ENCODE results near the gene SRPK3. TPM values are rescaled to one million over a fixed set of nuclear protein-coding genes. Genes with fewer than 3 reads are reported as not detected.

The SRPK3 gene
- total and polyA plus RNA-seq, 11 donors, result 8.8 to 49.7 (median 38.9) TPM

DNA sequence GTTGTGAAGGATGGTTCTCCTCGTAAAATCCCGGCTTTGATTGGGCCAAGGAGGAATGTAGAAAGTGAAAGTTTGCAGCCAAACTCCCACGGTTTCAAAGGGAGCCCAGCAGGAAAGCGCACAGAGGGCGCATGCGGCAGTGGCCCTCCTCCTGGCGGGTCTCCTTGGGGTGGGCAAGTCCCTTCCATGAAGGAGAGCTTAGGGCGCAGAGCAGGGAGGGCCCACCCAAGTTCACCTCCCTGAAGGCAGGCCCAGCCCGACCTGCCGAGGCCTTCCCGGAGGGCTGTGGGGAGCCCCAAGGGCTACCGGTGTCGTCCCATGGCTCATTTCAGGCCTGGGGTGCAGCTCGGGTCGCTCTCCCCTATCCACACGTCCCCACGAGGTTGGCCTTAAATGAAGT lies 47.5 kb downstream of the SRPK3 start:
- DNase-seq, result no peak
- no peak for TF ChIP-seq POLR2A (IDR thresholded peaks at IDR 0.05)
- TF ChIP-seq, protein P1, sequence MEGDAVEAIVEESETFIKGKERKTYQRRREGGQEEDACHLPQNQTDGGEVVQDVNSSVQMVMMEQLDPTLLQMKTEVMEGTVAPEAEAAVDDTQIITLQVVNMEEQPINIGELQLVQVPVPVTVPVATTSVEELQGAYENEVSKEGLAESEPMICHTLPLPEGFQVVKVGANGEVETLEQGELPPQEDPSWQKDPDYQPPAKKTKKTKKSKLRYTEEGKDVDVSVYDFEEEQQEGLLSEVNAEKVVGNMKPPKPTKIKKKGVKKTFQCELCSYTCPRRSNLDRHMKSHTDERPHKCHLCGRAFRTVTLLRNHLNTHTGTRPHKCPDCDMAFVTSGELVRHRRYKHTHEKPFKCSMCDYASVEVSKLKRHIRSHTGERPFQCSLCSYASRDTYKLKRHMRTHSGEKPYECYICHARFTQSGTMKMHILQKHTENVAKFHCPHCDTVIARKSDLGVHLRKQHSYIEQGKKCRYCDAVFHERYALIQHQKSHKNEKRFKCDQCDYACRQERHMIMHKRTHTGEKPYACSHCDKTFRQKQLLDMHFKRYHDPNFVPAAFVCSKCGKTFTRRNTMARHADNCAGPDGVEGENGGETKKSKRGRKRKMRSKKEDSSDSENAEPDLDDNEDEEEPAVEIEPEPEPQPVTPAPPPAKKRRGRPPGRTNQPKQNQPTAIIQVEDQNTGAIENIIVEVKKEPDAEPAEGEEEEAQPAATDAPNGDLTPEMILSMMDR (IDR thresholded peaks at IDR 0.05), result no peak
- no peaks in the 10 kb centered on the region for H3K36me3 ChIP-seq
- WGBS, 4 donors, result 27 to 46% (median 43%) methylated on average over 8 to 17 of the region's 17 CpGs
- ATAC-seq, result no peak
- peaks cover 0 to 23% (median 0%) of the 10 kb centered on the region in 12 donors for H3K4me1 ChIP-seq
- H3K4me3 ChIP-seq, result peak overlapping the region in 8 of 12 donors; percentile 4 to 59 (median 51)
- H3K27ac ChIP-seq, result peak overlapping the region in 3 of 12 donors; percentile 9 to 68 (median 56)
- intact Hi-C loops (cut with DNase I), result loop anchor here in 1 of 10 donors (5.0 kb wide), 2 partner anchors 59 to 74 kb away; partner anchors contain the start of genes AVPR2 and L1CAM
- peaks cover 0 to 78% (median 0%) of the 10 kb centered on the region in 9 donors for H3K27me3 ChIP-seq
- no peaks in the 10 kb centered on the region for H3K9me3 ChIP-seq

DNA sequence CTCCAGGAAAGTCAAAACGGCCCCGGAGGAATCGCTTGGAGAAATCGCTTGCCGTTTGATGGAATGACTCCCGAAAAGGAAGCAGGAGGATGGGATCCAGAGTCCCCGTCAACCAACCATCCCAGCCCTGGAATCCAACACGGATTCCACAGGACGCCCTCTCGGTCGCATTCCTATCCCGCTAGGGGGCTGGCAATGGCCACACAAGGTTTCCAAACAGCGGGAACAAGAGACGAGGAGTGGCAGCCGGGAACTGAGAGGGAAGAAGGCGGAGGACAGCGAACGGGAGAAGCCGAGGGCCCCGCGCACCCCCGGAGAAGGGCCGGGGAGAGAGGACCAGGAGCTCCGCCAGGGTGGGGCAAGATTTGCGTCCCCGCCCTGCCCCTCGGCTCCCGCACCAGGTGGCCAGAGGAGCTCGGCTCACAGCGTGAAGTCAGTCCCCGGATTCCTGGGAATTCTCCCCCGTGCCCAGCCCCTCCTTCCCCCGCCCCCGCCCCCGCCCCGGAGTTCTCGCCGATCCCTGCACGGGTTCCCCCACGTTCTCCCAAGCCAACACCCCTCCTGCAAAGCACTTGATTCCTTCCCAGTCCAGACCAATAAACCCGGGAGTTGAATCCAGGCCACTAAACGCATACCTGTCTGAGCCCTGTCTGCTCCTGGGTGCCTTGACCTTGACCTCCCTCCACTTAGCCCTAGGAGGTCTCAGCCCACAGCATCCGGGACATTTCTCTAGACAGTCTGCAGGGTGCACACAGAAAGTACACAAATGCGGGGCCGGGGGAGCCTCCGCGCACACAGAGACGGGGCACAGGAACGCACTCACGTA lies 48.1 kb downstream of the SRPK3 start:
- peak overlapping the region; percentile 19 to 59 (median 49) for H3K4me3 ChIP-seq
- no peaks in the 10 kb centered on the region for H3K9me3 ChIP-seq
- WGBS, 4 donors, result 4 to 28% (median 16%) methylated on average over 39 to 50 of the region's 50 CpGs
- intact Hi-C loops (cut with DNase I), result loop anchor here in 1 of 10 donors (5.0 kb wide), 2 partner anchors 58 to 73 kb away; partner anchors contain the start of genes AVPR2 and L1CAM
- DNase-seq, result no peak
- peaks cover 0 to 81% (median 0%) of the 10 kb centered on the region in 9 donors for H3K27me3 ChIP-seq
- no peaks in the 10 kb centered on the region for H3K36me3 ChIP-seq
- ATAC-seq, result peak in 2 of 4 donors; percentile 11 to 40
- H3K27ac ChIP-seq, result peak overlapping the region in 3 of 12 donors; percentile 9 to 68 (median 56)
- TF ChIP-seq, protein P1 (IDR thresholded peaks at IDR 0.05), result peak in 1 of 12 donors; percentile 22
- no peak for TF ChIP-seq POLR2A (IDR thresholded peaks at IDR 0.05)
- peaks cover 0 to 23% (median 0%) of the 10 kb centered on the region in 12 donors for H3K4me1 ChIP-seq

DNA sequence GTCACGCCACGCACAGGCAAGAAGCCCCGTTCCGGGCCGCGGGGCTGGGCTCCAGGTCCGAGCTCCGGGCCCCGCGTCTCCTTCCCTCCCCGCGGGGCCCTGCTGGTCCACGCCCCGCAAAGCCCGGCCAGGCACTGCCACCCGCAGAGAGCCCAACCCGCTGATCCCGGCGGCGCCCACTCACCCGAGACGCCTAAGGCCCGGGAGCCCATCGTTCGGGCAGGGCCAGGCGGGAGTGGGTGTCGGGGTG lies 48.6 kb downstream of the SRPK3 start:
- H3K9me3 ChIP-seq, result no peaks in the 10 kb centered on the region
- H3K27me3 ChIP-seq, result peaks cover 0 to 81% (median 0%) of the 10 kb centered on the region in 9 donors
- H3K27ac ChIP-seq, result peak overlapping the region in 1 of 12 donors; percentile 68
- WGBS, 4 donors, result 1 to 52% (median 12%) methylated on average over 5 to 27 of the region's 27 CpGs
- no peak for DNase-seq
- H3K36me3 ChIP-seq, result no peaks in the 10 kb centered on the region
- ATAC-seq, result peak in 1 of 4 donors; percentile 38
- intact Hi-C loops (cut with DNase I), result loop anchor here in 1 of 10 donors (5.0 kb wide), 2 partner anchors 58 to 73 kb away; partner anchors contain the start of genes AVPR2 and L1CAM
- peak overlapping the region; percentile 19 to 59 (median 49) for H3K4me3 ChIP-seq
- TF ChIP-seq, protein P1 (IDR thresholded peaks at IDR 0.05), result no peak
- peaks cover 0 to 23% (median 0%) of the 10 kb centered on the region in 12 donors for H3K4me1 ChIP-seq
